HG03575 (cell line): ENCODE measurements around the gene CLMN.
"Not testable (repeated sequence)": the region's sequence is repeated elsewhere in the genome, so short reads cannot be mapped to it uniquely, and the experiment has no call there.

Experiments used
- ATAC-seq: cut with Tn5 transposase; IDR thresholded peaks from one replicate; pipeline ENCODE4 v1.9.1; 2021; ENCODE audit not compliant: unreplicated experiment, insufficient number of reproducible peaks, low FRiP score; ENCODE audit errors: extremely low read depth

CLMN gene

GRCh38 chr14:95293449-95293848, 26.3 kb downstream of the CLMN start:
- no peak for ATAC-seq

GRCh38 chr14:95292660-95293425, 26.9 kb downstream of the CLMN start:
- no peak for ATAC-seq

DNA sequence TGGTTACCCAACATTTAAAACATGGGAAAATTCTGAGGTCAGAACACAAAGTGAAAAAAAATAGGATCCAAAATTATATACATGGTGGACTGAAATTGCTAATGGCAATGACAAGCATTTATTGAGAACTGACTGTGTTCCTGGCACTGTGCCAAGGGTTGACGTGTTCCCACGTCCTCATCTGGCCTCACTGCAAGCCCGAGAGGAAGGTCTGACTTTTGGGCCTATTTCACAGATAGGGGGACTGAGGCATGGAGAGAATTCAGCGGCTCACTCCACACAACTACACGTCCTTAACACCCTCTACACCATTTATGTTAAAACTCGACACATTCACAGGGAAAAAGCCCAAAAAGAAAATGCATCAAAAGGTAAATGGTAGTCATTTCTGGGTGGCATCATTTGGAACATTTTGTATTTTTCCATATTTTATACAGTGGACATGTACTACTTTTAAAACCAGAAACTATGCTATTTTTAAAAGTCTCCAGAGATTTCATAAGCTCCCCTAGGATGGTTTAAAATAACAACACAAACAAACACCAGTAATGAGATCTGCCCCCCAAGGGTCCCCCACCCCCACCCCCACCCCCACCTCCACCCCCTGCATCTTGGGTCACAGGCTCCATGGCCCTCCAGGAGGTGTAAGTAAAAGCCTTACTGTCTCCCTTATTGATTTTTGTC, 27.7 kb downstream of the CLMN start:
- no peak for ATAC-seq

- ATAC-seq: no peak
These were observed 28.8 kb downstream of the CLMN start for GRCh38 chr14:95290871-95291431.

- no peak for ATAC-seq
These were observed 29.7 kb downstream of the CLMN start for GRCh38 chr14:95290021-95290420.

DNA sequence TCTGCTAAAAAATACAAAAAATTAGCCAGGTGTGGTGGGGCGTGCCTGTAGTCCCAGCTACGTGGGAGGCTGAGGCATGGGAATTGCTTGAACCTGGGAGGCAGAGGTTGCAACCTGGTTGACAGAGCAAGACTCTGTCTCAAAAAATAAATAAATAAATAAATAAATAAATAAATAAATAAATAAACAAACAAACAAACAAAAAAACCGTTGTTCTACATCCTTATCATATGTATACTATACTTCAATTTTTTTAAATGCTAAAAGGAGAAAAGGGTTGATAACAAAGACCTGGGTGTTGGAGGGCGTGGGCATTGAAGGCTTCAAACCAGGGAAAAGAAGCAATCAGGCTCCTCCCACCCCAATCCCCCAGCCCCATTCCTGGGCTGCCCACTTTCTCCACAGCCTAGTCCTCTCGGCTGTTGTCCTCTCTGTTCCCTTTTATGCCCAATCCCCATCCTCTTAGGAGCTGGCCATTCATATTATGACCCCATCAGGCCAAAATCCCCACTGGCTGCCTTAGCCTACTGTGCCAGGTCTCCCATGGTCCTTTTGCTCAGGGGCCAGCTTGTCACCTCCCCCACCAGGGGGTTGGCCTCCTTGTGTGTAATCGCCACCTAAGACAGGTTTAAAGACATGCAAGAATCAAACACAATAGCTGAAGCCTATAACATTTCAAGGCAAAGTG, 30.2 kb downstream of the CLMN start:
- ATAC-seq: no peak

GRCh38 chr14:95288672-95289322, 30.9 kb downstream of the CLMN start:
- no peak for ATAC-seq

GRCh38 chr14:95287176-95287754, 32.4 kb downstream of the CLMN start:
- no peak for ATAC-seq

- no peak for ATAC-seq
These were observed 33.1 kb downstream of the CLMN start for GRCh38 chr14:95286645-95287044.

- ATAC-seq: no peak
These were observed 34.1 kb downstream of the CLMN start for GRCh38 chr14:95285566-95285965.

DNA sequence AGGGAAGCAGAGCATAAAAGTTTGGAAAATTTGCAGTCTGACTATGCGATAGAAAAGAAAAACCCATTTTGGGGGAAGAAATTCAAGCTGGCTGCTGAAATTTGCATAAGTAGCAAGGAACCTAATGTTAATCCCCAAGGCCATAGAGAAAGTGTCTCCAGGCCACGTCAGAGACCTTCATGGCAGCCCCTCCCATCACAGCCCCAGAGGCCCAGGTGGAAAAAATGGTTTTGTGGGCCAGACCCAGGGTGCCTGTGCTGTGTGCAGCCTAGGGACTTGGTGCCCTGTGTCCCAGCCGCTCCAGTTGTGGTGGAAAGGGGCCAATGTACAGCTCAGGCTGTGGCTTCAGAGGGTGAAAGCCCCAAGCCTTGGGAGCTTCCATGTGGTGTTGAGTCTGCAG, 35.9 kb downstream of the CLMN start:
- not testable (repeated sequence) for ATAC-seq

- ATAC-seq: not testable (repeated sequence)
These were observed 36.7 kb downstream of the CLMN start for GRCh38 chr14:95282986-95283380.

DNA sequence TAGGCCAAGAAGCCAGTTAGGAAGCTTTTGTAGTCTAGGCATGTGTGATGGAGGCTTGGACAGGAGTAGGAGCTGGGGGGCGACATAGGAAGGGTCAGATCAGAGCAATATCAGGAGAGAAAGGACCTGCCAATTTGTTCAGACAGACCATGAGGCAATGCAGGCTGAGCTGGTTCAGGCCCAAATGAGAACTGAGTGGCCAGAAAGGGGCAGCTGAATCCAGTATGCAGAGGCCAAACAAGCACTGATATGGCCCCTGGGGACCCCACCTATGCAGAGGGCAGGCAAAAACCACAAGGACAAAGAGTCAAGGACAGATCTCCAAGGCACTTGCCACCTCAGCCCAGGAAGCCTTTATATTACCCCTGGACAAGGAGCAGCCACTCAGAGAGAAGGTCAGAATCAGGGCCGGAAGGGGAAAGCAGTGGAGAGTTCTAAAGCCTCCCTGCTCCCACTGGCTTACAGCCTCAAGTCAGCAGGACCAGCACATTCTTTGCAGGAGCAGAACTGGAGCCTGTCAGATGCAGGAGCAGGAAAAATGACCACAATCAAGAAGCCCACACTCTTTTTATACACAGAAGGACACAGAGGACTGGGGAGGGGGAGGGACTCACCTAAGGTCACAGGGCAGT, 37.2 kb downstream of the CLMN start:
- ATAC-seq: no peak

DNA sequence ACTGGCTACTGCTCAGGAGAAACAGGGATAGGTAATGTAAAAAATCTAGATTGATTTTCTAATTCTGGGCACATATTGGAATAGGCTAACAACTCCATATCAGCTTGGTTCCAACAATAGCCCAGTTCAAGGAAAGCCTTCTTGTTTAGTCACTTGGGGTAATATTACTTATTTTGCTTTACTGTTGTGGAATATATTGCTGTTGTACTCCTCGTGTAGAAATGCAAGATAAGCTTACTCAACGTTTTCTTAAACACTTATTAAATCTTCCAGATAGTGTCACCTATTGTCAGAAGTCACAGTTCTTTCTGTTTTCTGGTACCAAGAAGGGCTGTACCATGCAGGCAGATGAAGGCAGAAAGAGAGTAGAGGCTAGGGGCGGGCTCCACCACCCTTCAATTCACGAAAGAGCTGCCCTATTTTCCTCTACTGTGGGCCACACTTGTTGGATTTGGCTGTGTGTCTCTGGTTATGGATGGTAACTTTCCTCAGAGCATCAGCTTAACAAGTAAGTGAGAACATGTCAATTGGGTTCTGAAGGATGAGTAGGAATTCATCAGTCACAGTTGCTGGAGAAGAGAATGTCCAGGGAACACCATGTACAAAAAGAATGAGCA, 38.0 kb downstream of the CLMN start:
- ATAC-seq: no peak

- ATAC-seq: no peak
These were observed 44.2 kb downstream of the CLMN start for GRCh38 chr14:95275494-95275893.

DNA sequence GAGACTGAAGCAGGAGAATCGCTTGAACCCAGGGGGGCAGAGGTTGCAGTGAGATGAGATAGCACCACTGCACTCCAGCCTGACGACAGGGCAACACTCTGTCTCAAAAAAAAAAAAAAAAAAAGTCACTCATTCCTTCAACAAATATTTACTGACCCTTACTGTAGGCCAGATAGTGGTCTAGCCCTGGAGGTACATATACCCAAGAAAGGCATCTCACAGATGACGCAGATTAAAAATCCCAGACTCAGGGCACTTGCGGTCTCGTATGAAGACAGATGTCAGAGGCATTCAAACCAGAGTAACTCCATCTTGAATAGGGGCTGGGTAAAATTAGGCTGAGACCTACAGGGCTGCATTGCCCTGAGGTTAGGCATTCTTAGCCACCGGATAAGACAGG, 44.8 kb downstream of the CLMN start:
- no peak for ATAC-seq

DNA sequence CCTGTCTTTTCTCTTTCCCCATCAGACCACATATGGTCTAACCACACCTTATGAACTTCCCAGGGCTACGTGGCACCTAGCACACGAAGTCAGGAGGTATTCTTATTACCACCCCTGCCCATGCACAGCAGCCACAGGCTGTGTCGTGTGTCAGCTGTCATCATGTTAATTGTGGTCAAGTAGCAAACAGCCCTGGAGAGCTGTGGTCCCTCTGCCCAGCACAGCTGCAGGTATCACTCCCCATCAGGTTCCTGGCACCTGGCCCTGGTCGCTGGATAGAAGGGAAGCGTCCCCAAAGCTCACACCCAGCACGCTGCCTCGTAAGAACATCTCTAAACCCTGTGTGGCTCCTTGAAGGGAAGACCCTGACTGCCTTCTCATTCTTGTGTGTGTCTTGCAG, 45.4 kb downstream of the CLMN start:
- no peak for ATAC-seq
